ENCODE measurements around the gene SNRNP25. TPM values are rescaled to one million over a fixed set of nuclear protein-coding genes. Genes with fewer than 3 reads are reported as not detected.
"Not testable (repeated sequence)": the region's sequence is repeated elsewhere in the genome, so short reads cannot be mapped to it uniquely, and the experiment has no call there.

The SNRNP25 gene
- 52.0 and 53.9 TPM in 2 replicates for total RNA-seq
- long read RNA-seq, transcript SNRNP25-201 (5 exons, 1,905 nt): major isoform, 12 of 13 reads
- long read RNA-seq, partial matches to known transcripts: 0 of 13 reads
- long read RNA-seq, other reads (novel, unspliced or antisense): 0 of 13 reads

DNA sequence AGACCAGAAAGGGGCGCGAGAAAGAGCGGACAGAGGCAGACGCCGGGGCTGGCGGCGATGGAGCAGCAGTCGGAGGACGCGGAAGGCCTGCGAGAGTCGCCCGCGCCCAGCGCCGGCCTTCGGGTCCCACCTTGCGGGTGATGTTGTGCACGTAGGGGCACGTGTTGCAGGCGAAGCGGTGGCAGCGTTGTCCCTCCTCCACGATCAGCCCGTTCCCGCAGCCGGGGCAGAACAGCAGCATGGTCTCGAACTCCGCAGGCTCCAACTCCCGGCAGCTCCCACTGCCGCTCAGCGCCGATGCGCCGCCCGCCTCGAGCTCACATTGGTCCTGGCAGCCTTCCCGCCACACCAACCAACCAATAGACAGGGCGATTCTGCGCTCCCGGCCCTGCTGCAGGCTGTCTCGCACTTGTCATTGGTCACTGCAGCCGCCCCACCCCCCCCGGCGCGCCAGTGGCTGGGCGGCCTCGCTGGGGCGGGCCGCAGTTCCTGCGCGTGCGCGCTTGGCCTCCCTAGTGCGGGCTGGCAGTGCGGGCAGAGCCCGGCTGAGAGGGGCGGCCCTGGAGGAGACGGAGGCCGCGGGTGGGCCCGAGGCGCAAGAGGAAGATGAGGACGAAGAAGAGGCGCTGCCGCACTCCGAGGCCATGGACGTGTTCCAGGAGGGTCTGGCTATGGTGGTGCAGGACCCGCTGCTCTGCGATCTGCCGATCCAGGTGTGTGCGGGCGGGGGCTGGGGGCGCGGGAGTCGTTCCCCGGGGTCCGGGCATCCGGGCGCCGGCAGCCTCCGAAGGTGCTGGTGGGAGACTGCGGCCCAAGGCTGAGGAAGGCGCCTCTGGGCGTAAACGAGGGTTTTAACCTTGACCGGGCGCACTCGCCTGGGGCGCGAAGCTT, at the start of gene SNRNP25, which contains the start of gene POLR3K:
Gene SNRNP25, plus strand, starts transcription at position 483 of the 891 bp plus-strand sequence. Its CDS starts 189 bp downstream, at position 672.
Gene POLR3K, minus strand, starts transcription at position 263 of the 891 bp plus-strand sequence. Its CDS starts 22 bp downstream, at position 241.
- Mint-ChIP-seq H3K27ac (peak within 1 kb of the TSS; percentile 94), H3K4me3 (ENCODE audit: low read depth) (peak within 1 kb of the TSS; percentile 84), H3K9me3 (ENCODE audit: low read depth) (no peaks in the 10 kb centered on the region), H3K36me3 (ENCODE audit: insufficient read depth) (peaks cover 16% of the 10 kb centered on the region), H3K4me1 (ENCODE audit: low read depth) (peaks cover 4% of the 10 kb centered on the region), H3K27me3 (no peaks in the 10 kb centered on the region)
- DNase-seq (ENCODE audit: low spot score, unreplicated experiment): peak; percentile 97
- TF ChIP-seq, protein P1, sequence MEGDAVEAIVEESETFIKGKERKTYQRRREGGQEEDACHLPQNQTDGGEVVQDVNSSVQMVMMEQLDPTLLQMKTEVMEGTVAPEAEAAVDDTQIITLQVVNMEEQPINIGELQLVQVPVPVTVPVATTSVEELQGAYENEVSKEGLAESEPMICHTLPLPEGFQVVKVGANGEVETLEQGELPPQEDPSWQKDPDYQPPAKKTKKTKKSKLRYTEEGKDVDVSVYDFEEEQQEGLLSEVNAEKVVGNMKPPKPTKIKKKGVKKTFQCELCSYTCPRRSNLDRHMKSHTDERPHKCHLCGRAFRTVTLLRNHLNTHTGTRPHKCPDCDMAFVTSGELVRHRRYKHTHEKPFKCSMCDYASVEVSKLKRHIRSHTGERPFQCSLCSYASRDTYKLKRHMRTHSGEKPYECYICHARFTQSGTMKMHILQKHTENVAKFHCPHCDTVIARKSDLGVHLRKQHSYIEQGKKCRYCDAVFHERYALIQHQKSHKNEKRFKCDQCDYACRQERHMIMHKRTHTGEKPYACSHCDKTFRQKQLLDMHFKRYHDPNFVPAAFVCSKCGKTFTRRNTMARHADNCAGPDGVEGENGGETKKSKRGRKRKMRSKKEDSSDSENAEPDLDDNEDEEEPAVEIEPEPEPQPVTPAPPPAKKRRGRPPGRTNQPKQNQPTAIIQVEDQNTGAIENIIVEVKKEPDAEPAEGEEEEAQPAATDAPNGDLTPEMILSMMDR (IDR thresholded peaks at IDR 0.05; ENCODE audit: unreplicated experiment): no peak

DNA sequence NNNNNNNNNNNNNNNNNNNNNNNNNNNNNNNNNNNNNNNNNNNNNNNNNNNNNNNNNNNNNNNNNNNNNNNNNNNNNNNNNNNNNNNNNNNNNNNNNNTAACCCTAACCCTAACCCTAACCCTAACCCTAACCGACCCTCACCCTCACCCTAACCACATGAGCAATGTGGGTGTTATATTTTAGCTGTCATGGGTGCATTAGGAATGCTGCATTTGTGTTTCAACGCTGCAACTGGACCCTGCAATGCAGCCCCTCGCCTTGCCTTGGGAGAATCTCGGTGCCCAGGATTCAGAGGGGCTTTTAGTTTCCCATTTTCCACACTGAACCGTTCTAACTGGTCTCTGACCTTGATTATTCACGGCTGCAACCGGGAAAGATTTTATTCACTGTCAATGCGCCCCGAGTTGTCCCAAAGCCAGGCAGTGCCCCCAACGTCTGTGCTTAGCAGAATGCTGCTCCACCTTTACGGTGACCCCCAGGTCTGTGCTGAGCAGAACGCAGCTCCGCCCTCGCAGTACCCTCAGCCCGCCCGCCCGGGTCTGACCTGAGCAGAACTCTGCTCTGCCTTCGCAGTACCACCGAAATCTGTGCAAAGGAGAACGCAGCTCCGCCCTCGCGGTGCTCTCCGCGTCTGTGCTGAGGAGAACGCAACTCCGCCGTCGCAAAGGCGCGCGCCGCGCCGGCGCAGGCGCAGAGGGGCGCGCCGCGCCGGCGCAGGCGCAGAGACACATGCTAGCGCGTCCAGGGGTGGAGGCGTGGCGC, 43.5 kb upstream of the SNRNP25 start:
- no peaks in the 10 kb centered on the region for H3K9me3 Mint-ChIP-seq (ENCODE audit: low read depth)
- H3K27ac Mint-ChIP-seq: no peak overlapping the region
- H3K27me3 Mint-ChIP-seq: no peaks in the 10 kb centered on the region
- no peaks in the 10 kb centered on the region for H3K36me3 Mint-ChIP-seq (ENCODE audit: insufficient read depth)
- peak overlapping the region; percentile 56 for H3K4me3 Mint-ChIP-seq (ENCODE audit: low read depth)
- TF ChIP-seq, protein P1 (IDR thresholded peaks at IDR 0.05; ENCODE audit: unreplicated experiment): no peak
- DNase-seq (ENCODE audit: low spot score, unreplicated experiment): no peak
- H3K4me1 Mint-ChIP-seq (ENCODE audit: low read depth): no peaks in the 10 kb centered on the region

DNA sequence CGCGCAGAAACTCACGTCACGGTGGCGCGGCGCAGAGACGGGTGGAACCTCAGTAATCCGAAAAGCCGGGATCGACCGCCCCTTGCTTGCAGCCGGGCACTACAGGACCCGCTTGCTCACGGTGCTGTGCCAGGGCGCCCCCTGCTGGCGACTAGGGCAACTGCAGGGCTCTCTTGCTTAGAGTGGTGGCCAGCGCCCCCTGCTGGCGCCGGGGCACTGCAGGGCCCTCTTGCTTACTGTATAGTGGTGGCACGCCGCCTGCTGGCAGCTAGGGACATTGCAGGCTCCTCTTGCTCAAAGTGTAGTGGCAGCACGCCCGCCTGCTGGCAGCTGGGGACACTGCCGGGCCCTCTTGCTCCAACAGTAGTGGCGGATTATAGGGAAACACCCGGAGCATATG, 42.9 kb upstream of the SNRNP25 start:
- H3K4me1 Mint-ChIP-seq (ENCODE audit: low read depth); H3K36me3 Mint-ChIP-seq (ENCODE audit: insufficient read depth); H3K27ac Mint-ChIP-seq; H3K27me3 Mint-ChIP-seq; H3K9me3 Mint-ChIP-seq (ENCODE audit: low read depth); H3K4me3 Mint-ChIP-seq (ENCODE audit: low read depth): not testable (repeated sequence)
- TF ChIP-seq, protein P1 (IDR thresholded peaks at IDR 0.05; ENCODE audit: unreplicated experiment): peak; percentile 28
- peak; percentile 54 for DNase-seq (ENCODE audit: low spot score, unreplicated experiment)

DNA sequence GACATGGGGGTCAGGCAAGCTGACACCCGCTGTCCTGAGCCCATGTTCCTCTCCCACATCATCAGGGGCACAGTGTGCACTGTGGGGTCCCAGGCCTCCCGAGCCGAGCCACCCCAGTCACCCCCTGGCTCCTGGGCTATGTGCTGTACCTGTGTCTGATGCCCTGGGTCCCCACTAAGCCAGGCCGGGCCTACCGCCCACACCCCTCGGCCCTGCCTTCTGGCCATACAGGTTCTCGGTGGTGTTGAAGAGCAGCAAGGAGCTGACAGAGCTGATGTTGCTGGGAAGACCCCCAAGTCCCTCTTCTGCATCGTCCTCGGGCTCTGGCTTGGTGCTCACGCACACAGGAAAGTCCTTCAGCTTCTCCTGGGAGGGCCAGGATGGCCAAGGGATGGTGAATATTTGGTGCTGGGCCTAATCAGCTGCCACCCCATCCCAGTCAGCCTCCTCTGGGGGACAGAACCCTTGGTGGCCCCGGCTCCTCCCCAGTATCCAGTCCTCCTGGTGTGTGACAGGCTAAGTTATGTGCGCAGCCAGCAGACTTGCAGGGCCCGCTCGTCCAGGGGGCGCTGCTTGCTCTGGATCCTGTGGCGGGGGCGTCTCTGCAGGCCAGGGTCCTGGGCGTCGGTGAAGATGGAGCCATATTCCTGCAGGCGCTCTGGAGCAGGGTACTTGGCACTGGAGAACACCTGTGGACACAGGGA, 36.4 kb upstream of the SNRNP25 start:
- H3K4me3 Mint-ChIP-seq (ENCODE audit: low read depth); H3K36me3 Mint-ChIP-seq (ENCODE audit: insufficient read depth); H3K27me3 Mint-ChIP-seq; H3K9me3 Mint-ChIP-seq (ENCODE audit: low read depth); DNase-seq (ENCODE audit: low spot score, unreplicated experiment); H3K27ac Mint-ChIP-seq; H3K4me1 Mint-ChIP-seq (ENCODE audit: low read depth): not testable (repeated sequence)

DNA sequence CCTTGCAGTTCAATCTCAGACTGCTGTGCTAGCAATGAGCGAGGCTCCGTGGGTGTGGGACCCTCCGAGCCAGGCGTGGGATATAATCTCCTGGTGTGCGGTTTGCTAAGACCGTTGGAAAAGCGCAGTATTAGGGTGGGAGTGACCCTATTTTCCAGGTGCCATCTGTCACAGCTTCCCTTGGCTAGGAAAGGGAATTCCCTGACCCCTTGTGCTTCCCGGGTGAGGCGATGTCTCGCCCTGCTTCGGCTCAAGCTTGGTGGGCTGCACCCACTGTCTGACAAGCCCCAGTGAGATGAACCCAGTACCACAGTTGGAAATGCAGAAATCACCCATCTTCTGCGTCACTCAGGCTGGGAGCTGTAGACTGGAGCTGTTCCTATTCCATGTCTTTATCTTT, 32.7 kb upstream of the SNRNP25 start:
- H3K27me3 Mint-ChIP-seq; H3K27ac Mint-ChIP-seq; DNase-seq (ENCODE audit: low spot score, unreplicated experiment); H3K36me3 Mint-ChIP-seq (ENCODE audit: insufficient read depth); H3K4me3 Mint-ChIP-seq (ENCODE audit: low read depth); H3K9me3 Mint-ChIP-seq (ENCODE audit: low read depth); H3K4me1 Mint-ChIP-seq (ENCODE audit: low read depth): not testable (repeated sequence)

DNA sequence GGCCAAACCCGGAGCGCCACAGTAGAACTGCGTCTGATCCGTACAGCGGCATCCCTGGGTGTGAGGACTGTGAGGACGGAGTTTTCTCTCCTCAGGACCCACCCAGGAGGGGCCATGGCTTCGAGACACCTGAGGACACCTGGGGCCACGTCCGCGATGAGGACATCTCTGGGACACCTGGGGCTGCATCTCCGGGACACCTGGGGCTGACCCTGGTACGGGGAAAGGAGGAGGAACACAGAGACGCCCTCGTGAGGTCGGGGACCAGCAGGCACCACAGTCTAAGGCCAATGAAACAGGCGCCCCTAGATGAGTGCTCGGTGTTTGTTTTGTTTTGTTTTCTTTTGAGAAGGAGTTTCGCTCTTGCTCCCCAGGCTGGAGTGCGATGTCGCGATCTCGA, 29.5 kb upstream of the SNRNP25 start:
- not testable (repeated sequence) for H3K9me3 Mint-ChIP-seq (ENCODE audit: low read depth); H3K27ac Mint-ChIP-seq; H3K4me1 Mint-ChIP-seq (ENCODE audit: low read depth); DNase-seq (ENCODE audit: low spot score, unreplicated experiment); H3K36me3 Mint-ChIP-seq (ENCODE audit: insufficient read depth); H3K4me3 Mint-ChIP-seq (ENCODE audit: low read depth); H3K27me3 Mint-ChIP-seq

DNA sequence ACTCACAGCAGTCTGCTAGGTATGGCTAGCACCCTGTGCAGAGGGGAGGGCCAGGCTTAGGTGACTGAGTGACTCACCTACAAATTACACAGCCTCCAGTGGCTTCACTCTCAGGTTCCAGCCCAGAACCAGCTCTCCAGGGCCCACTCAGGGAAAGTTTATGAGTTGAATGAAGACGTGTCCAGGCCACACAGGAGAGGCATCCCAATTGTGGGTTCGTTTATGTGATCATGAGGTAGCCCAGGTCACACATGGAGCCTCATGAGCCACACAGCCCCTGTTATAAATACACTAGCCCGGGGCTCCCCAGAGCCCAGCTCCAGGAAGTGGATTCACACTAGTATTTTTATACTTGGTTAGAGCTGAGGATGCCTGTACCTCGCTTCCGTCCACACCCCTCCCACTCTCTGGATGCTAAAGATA, 27.7 kb upstream of the SNRNP25 start:
- not testable (repeated sequence) for H3K9me3 Mint-ChIP-seq (ENCODE audit: low read depth); H3K27me3 Mint-ChIP-seq; H3K4me3 Mint-ChIP-seq (ENCODE audit: low read depth); H3K36me3 Mint-ChIP-seq (ENCODE audit: insufficient read depth); H3K4me1 Mint-ChIP-seq (ENCODE audit: low read depth); DNase-seq (ENCODE audit: low spot score, unreplicated experiment); H3K27ac Mint-ChIP-seq

DNA sequence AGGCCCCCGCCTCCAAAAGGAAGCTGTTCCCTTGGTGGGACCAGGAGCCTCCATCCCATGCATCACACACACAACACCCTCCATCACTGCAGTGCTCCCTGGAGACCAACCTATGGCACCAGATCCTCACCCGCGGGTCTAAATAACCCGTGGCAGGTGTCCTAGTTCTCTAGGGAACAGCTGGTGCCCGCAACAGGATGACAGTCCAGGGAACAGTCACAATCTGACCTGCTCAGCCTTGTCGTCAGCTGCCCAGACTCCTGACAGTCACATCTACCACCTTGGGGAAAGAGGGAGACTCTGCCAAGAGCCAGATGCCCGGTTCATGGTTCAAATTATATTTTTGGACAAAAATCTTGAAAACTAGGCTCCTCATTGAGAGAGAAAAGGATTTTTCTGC, 23.0 kb upstream of the SNRNP25 start:
- H3K27me3 Mint-ChIP-seq; H3K4me3 Mint-ChIP-seq (ENCODE audit: low read depth); DNase-seq (ENCODE audit: low spot score, unreplicated experiment); H3K27ac Mint-ChIP-seq; H3K36me3 Mint-ChIP-seq (ENCODE audit: insufficient read depth); H3K9me3 Mint-ChIP-seq (ENCODE audit: low read depth); H3K4me1 Mint-ChIP-seq (ENCODE audit: low read depth): not testable (repeated sequence)

DNA sequence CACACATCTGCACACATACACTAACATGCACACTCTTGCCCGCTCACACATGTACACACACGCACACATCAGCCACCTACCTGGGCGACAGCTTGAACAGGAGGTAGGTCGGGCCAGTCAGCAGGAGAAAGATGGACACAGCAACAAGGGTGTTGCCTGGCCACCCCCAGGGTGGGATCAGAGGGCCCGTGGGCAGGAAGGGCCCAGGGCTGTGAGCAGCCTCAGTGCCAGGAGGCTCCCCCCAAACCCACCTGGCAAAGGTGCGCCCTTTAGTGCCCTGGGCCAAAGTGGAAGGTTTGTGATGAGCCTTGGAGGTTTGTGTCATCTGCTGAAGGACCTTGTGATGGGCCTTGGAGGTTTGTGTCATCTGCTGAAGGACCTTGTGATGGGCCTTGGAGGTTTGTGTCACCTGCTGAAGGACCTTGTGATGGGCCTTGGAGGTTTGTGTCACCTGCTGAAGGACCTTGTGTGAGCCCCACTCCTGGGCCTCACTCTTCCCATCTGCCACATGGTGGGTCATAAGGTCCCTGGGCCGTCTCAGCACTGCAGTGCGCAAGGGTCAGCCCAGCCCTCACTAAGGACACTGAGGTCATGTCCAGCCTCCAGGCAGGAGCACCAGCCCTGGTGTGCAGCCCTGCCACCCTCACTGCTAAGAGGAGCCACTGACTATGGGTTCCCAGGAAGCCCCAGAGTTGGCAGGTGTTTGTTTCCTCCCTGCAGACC, 20.3 kb upstream of the SNRNP25 start:
- H3K36me3 Mint-ChIP-seq (ENCODE audit: insufficient read depth); DNase-seq (ENCODE audit: low spot score, unreplicated experiment); H3K4me3 Mint-ChIP-seq (ENCODE audit: low read depth); H3K9me3 Mint-ChIP-seq (ENCODE audit: low read depth); H3K27ac Mint-ChIP-seq; H3K4me1 Mint-ChIP-seq (ENCODE audit: low read depth); H3K27me3 Mint-ChIP-seq: not testable (repeated sequence)

All from progenitor cell of endocrine pancreas (in vitro differentiated cells).